ENCODE results near the gene ORAI2.

DNA sequence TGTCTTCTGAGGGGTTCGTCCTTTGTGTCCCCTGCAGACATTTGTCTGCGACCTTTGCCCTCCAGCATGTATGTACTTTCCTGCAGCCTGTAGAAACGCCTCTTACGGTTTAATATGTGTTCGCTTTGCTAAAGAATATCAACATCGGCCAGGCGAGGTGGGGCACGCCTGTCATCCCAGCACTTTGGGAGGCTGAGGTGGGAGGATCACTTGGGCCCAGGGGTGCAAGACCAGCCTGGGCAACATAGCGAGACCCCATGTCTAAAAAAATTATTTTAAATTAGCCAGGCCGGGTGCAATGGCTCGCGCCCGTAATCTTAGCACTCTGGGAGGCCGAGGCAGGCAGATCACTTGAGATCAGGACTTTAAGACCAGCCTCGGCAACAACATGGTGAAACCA lies 15.8 kb downstream of the ORAI2 start:
- TF ChIP-seq, protein P1, sequence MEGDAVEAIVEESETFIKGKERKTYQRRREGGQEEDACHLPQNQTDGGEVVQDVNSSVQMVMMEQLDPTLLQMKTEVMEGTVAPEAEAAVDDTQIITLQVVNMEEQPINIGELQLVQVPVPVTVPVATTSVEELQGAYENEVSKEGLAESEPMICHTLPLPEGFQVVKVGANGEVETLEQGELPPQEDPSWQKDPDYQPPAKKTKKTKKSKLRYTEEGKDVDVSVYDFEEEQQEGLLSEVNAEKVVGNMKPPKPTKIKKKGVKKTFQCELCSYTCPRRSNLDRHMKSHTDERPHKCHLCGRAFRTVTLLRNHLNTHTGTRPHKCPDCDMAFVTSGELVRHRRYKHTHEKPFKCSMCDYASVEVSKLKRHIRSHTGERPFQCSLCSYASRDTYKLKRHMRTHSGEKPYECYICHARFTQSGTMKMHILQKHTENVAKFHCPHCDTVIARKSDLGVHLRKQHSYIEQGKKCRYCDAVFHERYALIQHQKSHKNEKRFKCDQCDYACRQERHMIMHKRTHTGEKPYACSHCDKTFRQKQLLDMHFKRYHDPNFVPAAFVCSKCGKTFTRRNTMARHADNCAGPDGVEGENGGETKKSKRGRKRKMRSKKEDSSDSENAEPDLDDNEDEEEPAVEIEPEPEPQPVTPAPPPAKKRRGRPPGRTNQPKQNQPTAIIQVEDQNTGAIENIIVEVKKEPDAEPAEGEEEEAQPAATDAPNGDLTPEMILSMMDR (IDR thresholded peaks at IDR 0.05; ENCODE audit: low read length), result no peak
- TF ChIP-seq EZH2 (IDR thresholded peaks at IDR 0.05; ENCODE audit: borderline replicate concordance, low read length), result no peak

All from OCI-LY1 (cell line).